Fibroblast of skin of left quadriceps (primary cell): ENCODE results near the gene B4GALT5.
A peak's percentile ranks its signal among the peaks of the same experiment; 100 is the strongest.

ENCODE experiments used
- DNase-seq, 2 experiments: peaks; one replicate each; pipeline ENCODE4 v3.0.0-alpha.2; 2013; ENCODE audit warnings: low read depth in 2 of 2

Gene B4GALT5

GRCh38 chr20:49657118-49657901, 56.4 kb downstream of the B4GALT5 start:
- DNase-seq, result peak; percentile 31

- DNase-seq, result no peak
Observed at GRCh38 chr20:49656304-49656703, 57.4 kb downstream of the B4GALT5 start.

DNA sequence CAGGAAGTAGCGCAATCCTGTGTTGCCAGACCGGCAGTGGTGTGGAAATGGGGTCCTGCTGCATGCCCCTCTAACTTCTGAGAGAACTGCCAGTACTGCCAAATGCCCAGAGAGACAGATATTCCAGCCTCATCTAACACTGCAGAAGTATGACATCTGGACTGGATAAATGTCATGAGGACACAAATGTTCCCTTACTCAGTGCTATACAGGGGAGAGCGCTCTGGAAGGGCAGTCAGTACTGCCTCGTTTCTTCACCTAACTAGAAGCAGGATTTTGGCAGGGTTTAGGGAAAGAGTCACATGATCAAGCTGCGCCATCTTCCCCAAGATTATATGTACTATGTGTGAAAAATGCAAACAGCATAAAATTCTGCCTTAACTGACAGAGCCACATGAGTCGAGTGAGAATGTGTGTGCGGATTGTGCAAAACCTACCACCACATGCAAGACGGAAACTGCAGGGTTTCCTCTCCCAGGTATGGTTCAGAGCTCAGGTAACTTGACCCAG, 59.7 kb downstream of the B4GALT5 start:
- DNase-seq, result no peak

DNA sequence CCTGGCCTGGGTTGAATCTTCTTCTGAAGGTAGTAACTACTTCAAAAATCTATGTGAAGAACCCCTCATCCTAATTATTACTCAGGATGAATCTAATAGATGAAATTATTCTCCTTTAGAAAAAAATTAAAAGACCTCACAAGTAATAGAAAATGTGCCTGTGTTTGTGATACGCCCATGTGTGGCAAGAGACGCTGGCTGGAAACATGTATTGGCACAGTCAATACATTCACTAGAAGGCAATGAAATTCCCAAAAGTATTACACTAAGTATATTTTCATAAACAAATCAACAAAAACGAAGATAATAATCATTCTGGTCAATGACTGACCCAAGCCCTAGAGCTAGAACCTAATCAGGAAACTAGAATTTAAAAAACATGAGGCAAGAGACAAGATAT, 64.0 kb downstream of the B4GALT5 start:
- no peak for DNase-seq

DNA sequence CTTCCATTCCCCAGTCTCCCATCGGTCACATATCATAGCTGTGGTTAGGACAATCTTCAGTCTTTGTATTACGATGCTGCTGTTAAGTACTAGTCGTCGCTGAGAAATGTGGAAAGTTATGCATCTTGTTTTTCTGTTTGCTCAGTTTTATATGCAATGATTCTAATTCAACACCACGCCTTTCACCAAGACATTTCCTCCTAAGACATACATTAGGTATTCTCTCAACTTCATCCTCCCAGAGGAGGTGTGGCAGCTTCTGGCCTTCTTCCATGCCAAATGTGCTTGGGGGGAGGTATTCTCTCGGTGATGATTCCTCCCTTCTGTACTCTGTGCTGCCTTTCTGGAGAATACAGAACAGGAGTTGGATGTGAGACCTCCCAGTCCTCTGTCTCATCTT, 66.1 kb downstream of the B4GALT5 start:
- DNase-seq, result peak; percentile 35 to 42

DNA sequence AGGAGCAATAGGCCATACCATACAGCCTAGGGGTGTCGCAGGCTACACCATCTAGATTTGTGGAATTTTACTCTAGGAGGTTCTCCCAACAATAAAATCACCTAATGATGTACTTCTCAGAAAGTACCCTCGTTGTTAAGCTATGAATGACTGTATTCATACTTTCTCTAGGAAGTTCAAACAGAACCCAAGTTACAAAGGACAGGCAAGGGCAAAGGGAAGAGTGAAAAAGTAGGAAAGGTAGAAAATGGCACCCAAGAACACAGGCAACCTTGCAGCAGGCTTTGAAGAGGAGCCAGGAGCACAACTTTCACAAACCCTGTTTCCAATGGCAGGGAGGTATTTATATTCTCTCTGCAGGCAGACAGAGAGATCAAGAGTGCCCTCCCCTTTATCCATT, 67.2 kb downstream of the B4GALT5 start:
- DNase-seq, result no peak

DNA sequence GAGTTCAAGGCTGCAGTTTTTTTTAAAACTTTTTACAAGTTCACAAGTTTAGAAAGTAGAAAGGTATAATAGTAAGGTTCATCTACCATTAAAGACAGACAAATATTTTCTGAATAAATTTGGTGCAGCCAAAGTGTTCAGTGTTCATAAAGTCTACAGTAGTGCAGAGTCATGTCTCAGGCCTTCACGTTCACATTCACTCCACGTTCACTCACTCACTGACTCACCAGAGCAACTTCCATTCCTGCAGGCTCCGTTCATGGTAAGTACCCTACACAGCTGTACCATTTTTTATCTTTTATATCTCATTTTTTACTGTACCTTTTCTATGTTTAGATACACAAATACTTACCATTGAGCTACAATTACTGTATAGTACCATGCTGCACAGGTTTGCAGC, 67.6 kb downstream of the B4GALT5 start:
- peak; percentile 16 to 28 for DNase-seq

DNA sequence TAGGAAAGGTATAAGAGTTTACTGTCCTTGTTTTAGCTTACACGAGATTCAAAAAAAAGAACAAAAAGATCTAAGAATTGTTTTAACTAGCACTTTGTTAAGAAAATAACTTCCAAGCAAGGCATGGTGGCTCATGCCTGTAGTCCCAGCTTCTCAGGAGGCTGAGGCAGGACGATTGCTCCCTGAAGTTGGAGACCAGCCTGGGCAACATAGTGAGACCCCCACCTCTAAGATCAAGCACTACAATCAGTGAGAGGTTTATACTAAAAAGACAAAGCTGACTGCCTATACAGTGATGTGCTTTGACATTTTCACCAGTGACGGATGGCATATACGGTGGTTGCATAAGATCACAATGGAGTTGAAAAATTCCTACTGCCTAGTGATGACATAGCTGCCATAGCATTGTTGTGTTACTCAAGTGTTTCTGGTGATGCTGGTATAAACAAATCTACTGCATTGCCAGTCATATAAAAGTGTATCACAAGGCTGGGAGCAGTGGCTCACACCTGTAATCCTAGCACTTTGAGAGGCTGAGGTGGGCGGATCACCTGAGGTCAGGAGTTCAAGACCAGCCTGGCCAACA, 68.6 kb downstream of the B4GALT5 start:
- no peak for DNase-seq

GRCh38 chr20:49642816-49643215, 70.9 kb downstream of the B4GALT5 start:
- no peak for DNase-seq

GRCh38 chr20:49641683-49642656, 71.7 kb downstream of the B4GALT5 start:
- DNase-seq, result no peak

- no peak for DNase-seq
Observed at GRCh38 chr20:49637046-49637637, 76.5 kb downstream of the B4GALT5 start.

DNA sequence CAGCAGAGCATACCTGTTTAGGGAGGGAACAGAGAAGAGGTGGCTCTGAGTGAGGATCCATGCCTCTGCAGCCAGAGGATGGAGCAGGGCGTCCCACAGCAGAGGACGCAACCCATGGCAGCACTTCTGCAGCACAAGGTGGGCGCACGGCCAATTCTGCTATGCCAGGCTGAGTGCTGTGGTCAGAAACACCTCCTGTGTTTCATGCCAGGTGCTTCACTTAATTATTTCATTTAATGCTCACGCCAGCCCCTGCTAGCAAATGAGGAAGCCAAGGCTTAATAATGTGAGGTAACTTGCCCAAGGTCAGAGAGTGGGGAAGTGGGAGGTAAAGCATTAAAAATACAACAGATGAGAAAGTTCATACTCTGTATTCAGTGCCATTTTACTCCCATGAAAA, 77.2 kb downstream of the B4GALT5 start:
- no peak for DNase-seq

DNA sequence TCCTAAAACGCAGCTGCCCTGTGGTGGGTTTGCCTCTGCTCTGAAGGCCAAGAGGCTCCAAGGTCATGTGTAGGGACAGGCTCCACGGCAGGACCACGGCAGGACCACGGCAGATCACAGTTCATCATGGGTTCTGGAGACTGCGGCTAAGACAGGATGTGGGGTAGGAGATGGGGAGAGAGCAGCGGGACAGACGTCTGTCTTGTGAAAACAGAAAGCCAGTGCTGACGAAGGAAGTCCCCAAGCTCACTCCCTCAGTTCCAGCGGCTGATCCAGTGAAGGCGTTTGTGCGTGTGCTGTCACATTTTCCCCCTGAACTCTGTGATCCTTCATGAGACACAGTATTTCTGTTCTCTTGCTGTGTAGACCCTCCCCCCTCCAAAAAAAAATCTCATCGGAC, 77.8 kb downstream of the B4GALT5 start:
- DNase-seq, result no peak

DNA sequence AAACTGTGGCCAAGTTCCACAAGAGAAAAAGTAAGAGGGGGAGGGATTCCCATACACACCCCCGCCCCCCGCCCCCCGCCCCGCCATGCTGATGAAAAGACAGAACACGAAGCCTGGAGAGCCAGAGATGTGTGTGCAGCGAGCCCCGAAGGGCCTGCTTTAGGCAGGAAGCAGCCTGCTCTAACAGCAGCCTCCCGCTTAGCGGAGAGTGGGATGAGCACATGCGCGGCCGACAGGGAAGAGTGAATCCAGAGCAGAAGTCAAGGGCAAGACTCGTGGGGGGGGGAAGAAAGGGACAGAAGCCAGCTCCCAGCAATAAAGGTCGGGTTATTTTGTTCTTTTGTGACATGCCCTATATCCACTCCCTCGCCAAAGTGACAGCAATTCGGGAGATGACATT, 78.5 kb downstream of the B4GALT5 start:
- DNase-seq, result no peak

DNA sequence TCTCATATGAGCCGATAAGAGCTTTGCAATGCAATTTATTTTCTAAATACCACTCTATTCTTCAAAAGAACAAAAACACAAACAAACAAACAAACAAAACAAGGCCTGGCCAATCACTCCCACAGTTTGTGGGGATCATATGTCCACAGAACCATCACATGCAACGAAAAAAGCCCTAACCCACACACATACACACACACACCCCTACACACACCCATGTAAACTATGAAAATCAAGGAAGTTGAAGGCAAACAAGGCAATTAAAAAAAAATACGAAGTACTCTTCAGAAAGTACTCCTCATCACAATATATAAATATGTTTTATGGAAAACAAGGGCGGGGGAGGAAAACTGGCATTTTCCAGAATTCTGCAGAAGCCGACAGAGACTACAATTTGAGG, 79.6 kb downstream of the B4GALT5 start:
- no peak for DNase-seq

- DNase-seq, result no peak
Observed at GRCh38 chr20:49633643-49634042, 80.0 kb downstream of the B4GALT5 start.

DNA sequence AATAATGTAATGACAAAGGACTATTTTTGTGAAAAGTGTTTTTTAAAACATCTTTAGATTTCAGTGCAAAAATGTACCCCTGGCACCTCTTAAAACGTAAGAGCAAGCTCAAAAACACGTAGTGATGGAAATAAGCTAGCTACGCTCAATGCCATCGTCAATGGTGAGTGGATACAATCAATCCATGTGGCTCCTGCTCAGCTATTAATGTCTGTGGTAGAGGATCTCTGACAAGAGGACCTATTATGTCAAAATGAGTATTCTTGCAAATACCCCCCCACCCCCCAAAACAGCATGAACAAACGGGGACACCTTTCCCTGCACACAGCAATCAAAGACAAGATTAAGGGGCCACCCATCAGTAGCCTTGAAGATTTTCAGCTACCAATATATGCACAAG, 80.7 kb downstream of the B4GALT5 start:
- DNase-seq, result no peak

- no peak for DNase-seq
Observed at GRCh38 chr20:49631856-49632418, 81.7 kb downstream of the B4GALT5 start.

- DNase-seq, result no peak
Observed at GRCh38 chr20:49631061-49631716, 82.5 kb downstream of the B4GALT5 start.

GRCh38 chr20:49630396-49630951, 83.2 kb downstream of the B4GALT5 start:
- no peak for DNase-seq

DNA sequence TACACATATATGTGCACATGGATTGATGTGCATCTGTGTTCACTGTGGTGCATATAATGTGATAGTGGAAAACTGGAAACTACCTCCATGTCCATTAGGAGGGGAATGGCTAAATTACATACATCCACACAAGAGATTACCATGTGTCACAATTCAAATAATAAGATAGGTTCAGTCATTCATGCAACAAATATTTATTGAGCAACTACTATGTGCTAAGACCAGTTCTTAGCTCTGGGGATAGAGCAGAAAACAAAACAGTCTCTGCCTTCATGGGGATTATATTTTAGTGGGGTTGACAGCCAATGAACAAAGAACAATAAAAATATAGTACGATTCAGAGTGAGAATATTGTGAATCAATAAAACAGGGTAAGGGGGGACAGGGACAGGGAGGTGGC, 84.1 kb downstream of the B4GALT5 start:
- no peak for DNase-seq
